OCI-LY3 (cell line): ENCODE results near the gene SMURF1.

Experiments
- EZH2phosphoT487 ChIP-seq: fragments of 200-600 bp; shearing (Covaris generic); IDR thresholded peaks from 2 replicates; pipeline ENCODE4 v1.6.1; 2018; ENCODE audit warnings: antibody characterized with exemption, mixed run types, low read depth
- TF ChIP-seq, protein P1 (sequence below): fragments of 200-600, 300-600 bp; sonication (generic); IDR thresholded peaks from 2 replicates; pipeline ENCODE4 v1.5.1; 2014; ENCODE audit warnings: antibody characterized with exemption, low read length, low read depth

DNA sequence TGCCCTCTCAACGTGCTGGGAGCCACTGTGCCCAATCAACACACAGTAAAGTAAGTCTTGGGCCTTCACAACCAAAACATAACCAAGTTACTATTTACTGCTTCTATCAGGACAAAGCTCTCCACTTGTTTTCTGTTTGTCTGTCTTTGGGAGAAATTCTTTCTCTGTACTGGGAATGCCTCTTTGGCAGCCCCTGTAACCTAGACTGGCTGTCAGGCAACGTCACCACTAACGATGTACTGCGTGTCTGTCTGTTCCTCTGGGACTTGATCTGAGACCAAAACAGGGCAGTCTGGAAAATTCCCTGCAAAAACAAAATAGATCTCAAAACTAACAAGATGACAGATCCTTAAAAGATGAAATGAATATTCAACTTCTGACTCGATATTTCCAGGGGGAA is 113.0 kb downstream of the SMURF1 start:
- TF ChIP-seq, protein P1, sequence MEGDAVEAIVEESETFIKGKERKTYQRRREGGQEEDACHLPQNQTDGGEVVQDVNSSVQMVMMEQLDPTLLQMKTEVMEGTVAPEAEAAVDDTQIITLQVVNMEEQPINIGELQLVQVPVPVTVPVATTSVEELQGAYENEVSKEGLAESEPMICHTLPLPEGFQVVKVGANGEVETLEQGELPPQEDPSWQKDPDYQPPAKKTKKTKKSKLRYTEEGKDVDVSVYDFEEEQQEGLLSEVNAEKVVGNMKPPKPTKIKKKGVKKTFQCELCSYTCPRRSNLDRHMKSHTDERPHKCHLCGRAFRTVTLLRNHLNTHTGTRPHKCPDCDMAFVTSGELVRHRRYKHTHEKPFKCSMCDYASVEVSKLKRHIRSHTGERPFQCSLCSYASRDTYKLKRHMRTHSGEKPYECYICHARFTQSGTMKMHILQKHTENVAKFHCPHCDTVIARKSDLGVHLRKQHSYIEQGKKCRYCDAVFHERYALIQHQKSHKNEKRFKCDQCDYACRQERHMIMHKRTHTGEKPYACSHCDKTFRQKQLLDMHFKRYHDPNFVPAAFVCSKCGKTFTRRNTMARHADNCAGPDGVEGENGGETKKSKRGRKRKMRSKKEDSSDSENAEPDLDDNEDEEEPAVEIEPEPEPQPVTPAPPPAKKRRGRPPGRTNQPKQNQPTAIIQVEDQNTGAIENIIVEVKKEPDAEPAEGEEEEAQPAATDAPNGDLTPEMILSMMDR, result no peak
- no peak for TF ChIP-seq EZH2phosphoT487
